Measurements from ENCODE around the gene ADH5. TPM values are rescaled to one million over a fixed set of nuclear protein-coding genes. Genes with fewer than 3 reads are reported as not detected.

ADH5 gene
- total and polyA plus RNA-seq, 2 experiments from 2014 or later: 208 to 243 TPM

DNA sequence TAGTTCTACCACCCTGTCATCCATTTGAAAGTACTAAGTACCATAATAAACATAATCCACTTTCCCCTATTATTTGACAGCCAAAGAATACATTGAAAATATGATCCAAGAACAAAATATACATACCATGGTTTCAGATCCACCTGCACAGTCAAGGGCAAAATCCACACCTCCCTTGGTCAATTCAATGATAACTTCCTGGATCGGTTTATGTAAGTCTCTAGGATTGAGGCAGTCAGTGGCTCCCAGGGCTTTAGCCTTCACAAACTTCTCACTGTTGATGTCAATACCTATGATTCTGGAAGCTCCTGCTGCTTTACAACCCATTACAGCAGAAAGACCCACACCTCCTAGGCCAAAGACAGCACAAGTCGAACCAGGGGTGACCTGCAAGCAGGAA is 42.8 kb upstream of the ADH5 start:
- H3K27me3 ChIP-seq (replicated peaks; ENCODE audit: insufficient read depth): no peaks in the 10 kb centered on the region
- no peak overlapping the region for H3K27ac ChIP-seq
- no peak for DNase-seq
- no peaks in the 10 kb centered on the region for H3K79me2 ChIP-seq (ENCODE audit: insufficient read depth)
- no peak overlapping the region for H3K4me2 ChIP-seq (ENCODE audit: unreplicated experiment)
- H3K9me3 ChIP-seq (ENCODE audit: low read depth): no peaks in the 10 kb centered on the region
- H2AFZ ChIP-seq: no peak overlapping the region
- in situ Hi-C loops (cut with MboI): no loop called here
- H3K4me1 ChIP-seq (ENCODE audit: insufficient read depth): no peaks in the 10 kb centered on the region
- H3K9me2 ChIP-seq (ENCODE audit: insufficient read depth): no peaks in the 10 kb centered on the region
- no peaks in the 10 kb centered on the region for H3K36me3 ChIP-seq (ENCODE audit: low read depth)
- no peak overlapping the region for H3K4me3 ChIP-seq
- TF ChIP-seq EZH2 (IDR thresholded peaks at IDR 0.05; ENCODE audit: insufficient read depth, poor library complexity, severe bottlenecking) (no peak), EZH2phosphoT487 (IDR thresholded peaks at IDR 0.05; ENCODE audit: insufficient read depth, low read depth) (no peak)
- H3F3A ChIP-seq (ENCODE audit: insufficient read depth): no peaks in the 10 kb centered on the region
- H4K20me1 ChIP-seq (ENCODE audit: insufficient read depth): no peaks in the 10 kb centered on the region
- H3K9ac ChIP-seq: no peak overlapping the region
- WGBS, 2 experiments (ENCODE audit: low coverage in 1 of 2, low lambda C conversion rate in 2 of 2, missing lambda C conversion rate in 2 of 2): 27 to 30% methylated on average over 2 of the region's 2 CpGs

GRCh38 chr4:99126376-99126775 is 37.8 kb upstream of the ADH5 start:
- H3F3A ChIP-seq (ENCODE audit: insufficient read depth): no peaks in the 10 kb centered on the region
- H3K9me3 ChIP-seq (ENCODE audit: low read depth): no peaks in the 10 kb centered on the region
- no peaks in the 10 kb centered on the region for H4K20me1 ChIP-seq (ENCODE audit: insufficient read depth)
- WGBS, 2 experiments (ENCODE audit: low coverage in 1 of 2, low lambda C conversion rate in 2 of 2, missing lambda C conversion rate in 2 of 2): 38 to 39% methylated on average over 1 of the region's 1 CpG
- no peak for DNase-seq
- H3K27me3 ChIP-seq (replicated peaks; ENCODE audit: insufficient read depth): no peaks in the 10 kb centered on the region
- TF ChIP-seq EZH2 (IDR thresholded peaks at IDR 0.05; ENCODE audit: insufficient read depth, poor library complexity, severe bottlenecking): no peak
- TF ChIP-seq EZH2phosphoT487 (IDR thresholded peaks at IDR 0.05; ENCODE audit: insufficient read depth, low read depth): no peak
- no peak overlapping the region for H3K27ac ChIP-seq
- no peak overlapping the region for H3K9ac ChIP-seq
- no peaks in the 10 kb centered on the region for H3K9me2 ChIP-seq (ENCODE audit: insufficient read depth)
- in situ Hi-C loops (cut with MboI): no loop called here
- no peak overlapping the region for H3K4me2 ChIP-seq (ENCODE audit: unreplicated experiment)
- no peak overlapping the region for H3K4me3 ChIP-seq
- no peaks in the 10 kb centered on the region for H3K79me2 ChIP-seq (ENCODE audit: insufficient read depth)
- no peak overlapping the region for H2AFZ ChIP-seq
- H3K36me3 ChIP-seq (ENCODE audit: low read depth): no peaks in the 10 kb centered on the region
- no peaks in the 10 kb centered on the region for H3K4me1 ChIP-seq (ENCODE audit: insufficient read depth)

DNA sequence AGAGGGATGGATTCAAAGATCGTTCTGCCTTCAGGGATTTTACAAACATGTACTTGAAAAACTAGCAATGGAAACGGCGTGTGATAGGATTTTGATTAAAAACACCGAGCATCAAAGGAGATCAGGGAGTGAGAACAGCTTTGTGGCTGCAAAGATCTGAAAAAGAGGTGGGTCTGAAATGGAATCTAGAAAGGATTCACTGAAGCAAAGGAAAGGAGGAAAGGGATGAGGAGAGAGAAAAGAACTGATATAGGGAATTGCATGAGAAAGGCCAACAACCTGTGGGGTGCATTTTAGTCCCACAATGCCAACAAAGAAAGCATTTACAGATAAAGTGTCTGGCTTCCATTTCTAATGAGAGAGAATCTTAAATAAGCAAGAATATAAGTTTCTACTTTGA is 32.4 kb upstream of the ADH5 start:
- H3K9me3 ChIP-seq (ENCODE audit: low read depth): no peaks in the 10 kb centered on the region
- H3K79me2 ChIP-seq (ENCODE audit: insufficient read depth): no peaks in the 10 kb centered on the region
- 75 to 76% methylated on average over 4 of the region's 4 CpGs for WGBS, 2 experiments (ENCODE audit: low coverage in 1 of 2, low lambda C conversion rate in 2 of 2, missing lambda C conversion rate in 2 of 2)
- in situ Hi-C loops (cut with MboI): loop anchor here (25.0 kb wide), 1 partner anchor 291 kb away; no protein-coding TSS in a partner anchor
- DNase-seq: no peak
- no peak overlapping the region for H3K4me3 ChIP-seq
- H3K4me1 ChIP-seq (ENCODE audit: insufficient read depth): 0 out of 2 replicates have a peak, but pooled peaks cover 2% of the 10 kb centered on the region
- H4K20me1 ChIP-seq (ENCODE audit: insufficient read depth): no peaks in the 10 kb centered on the region
- H3K36me3 ChIP-seq (ENCODE audit: low read depth): no peaks in the 10 kb centered on the region
- H2AFZ ChIP-seq: no peak overlapping the region
- no peaks in the 10 kb centered on the region for H3K9me2 ChIP-seq (ENCODE audit: insufficient read depth)
- no peaks in the 10 kb centered on the region for H3F3A ChIP-seq (ENCODE audit: insufficient read depth)
- H3K27ac ChIP-seq: no peak overlapping the region
- TF ChIP-seq EZH2 (IDR thresholded peaks at IDR 0.05; ENCODE audit: insufficient read depth, poor library complexity, severe bottlenecking): no peak
- TF ChIP-seq EZH2phosphoT487 (IDR thresholded peaks at IDR 0.05; ENCODE audit: insufficient read depth, low read depth): no peak
- H3K27me3 ChIP-seq (replicated peaks; ENCODE audit: insufficient read depth): no peaks in the 10 kb centered on the region
- H3K9ac ChIP-seq: no peak overlapping the region
- H3K4me2 ChIP-seq (ENCODE audit: unreplicated experiment): no peak overlapping the region

DNA sequence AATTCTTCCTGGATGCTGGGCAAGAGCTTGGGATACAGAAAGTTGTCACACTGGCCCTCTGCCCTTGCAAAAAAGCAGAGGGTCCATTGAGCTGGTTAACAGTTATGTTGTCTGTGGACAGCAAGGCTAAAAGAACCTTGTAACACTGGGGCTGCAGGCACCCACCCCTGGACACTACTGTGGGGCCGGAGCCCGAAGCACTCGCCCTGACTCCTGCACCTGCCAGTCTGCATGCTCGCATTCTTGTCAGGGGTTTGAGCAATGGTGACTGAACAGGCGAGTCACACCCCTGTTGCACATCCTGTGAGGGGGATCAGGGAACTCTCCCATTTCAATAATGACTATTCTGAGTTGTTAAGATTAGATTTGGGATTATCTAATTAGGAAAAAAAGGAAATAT is 31.9 kb upstream of the ADH5 start:
- Histone ChIP-seq H2AFZ (no peak overlapping the region), H4K20me1 (ENCODE audit: insufficient read depth) (no peaks in the 10 kb centered on the region), H3K9ac (no peak overlapping the region), H3K27ac (no peak overlapping the region), H3K4me3 (no peak overlapping the region), H3K27me3 (replicated peaks; ENCODE audit: insufficient read depth) (no peaks in the 10 kb centered on the region), H3K9me2 (ENCODE audit: insufficient read depth) (no peaks in the 10 kb centered on the region), H3K36me3 (ENCODE audit: low read depth) (no peaks in the 10 kb centered on the region), H3K9me3 (ENCODE audit: low read depth) (no peaks in the 10 kb centered on the region), H3K79me2 (ENCODE audit: insufficient read depth) (no peaks in the 10 kb centered on the region), H3K4me2 (ENCODE audit: unreplicated experiment) (no peak overlapping the region), H3F3A (ENCODE audit: insufficient read depth) (no peaks in the 10 kb centered on the region), H3K4me1 (ENCODE audit: insufficient read depth) (0 out of 2 replicates have a peak, but pooled peaks cover 2% of the 10 kb centered on the region)
- in situ Hi-C loops (cut with MboI): loop anchor here (25.0 kb wide), 1 partner anchor 292 kb away; no protein-coding TSS in a partner anchor
- WGBS, 2 experiments (ENCODE audit: low coverage in 1 of 2, low lambda C conversion rate in 2 of 2, missing lambda C conversion rate in 2 of 2): 87 to 88% methylated on average over 5 of the region's 5 CpGs
- TF ChIP-seq EZH2 (IDR thresholded peaks at IDR 0.05; ENCODE audit: insufficient read depth, poor library complexity, severe bottlenecking) (no peak), EZH2phosphoT487 (IDR thresholded peaks at IDR 0.05; ENCODE audit: insufficient read depth, low read depth) (no peak)
- DNase-seq: no peak

Data from GM23248 (cell line).